Measurements from ENCODE around the gene STIMATE.

Gene STIMATE

DNA sequence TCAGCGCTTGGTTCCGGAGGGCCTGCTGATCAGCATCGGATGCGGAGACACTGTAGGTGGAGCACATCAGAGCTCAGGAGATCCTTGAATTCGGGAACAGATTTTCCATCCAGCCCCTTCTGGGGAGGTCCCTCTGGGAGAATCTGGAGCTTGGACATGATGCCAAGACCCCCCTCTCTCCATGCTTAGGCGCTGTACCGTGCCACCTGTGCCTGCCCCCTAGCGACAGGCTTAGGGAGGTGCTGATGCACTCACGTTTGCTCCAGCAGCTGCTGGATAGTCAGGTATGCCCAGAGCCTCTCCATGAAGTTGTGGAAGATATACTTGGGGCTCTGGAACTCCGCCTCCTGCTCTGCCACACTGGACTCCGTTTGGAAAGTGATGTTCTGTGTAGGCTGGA, 76.6 kb downstream of the STIMATE start:
- FAIRE-seq (no peak), DNase-seq (ENCODE audit: low spot score) (peak; percentile 61)

DNA sequence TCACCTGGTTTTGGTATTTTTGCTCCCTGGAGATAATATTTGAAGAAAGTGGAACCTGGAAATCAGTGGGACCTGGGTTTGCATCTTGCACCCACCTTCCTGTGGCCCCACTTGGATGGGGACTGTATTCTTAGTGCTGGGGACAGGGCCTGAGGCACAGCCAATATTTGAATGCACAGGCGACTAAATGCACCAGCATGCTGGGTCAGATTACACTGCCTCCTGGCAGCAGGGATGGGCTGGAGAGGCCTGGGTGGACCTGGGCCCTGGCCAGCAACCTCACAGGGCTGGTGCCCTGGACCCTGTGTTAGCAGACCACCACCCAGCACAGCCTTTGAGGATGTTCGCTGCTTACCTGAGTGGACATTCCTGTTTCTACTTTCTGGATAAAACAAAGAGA, 77.4 kb downstream of the STIMATE start:
- DNase-seq (ENCODE audit: low spot score) (no peak), FAIRE-seq (no peak)

GRCh38 chr3:52817860-52818259, 79.5 kb downstream of the STIMATE start:
- FAIRE-seq (no peak), DNase-seq (ENCODE audit: low spot score) (no peak)

DNA sequence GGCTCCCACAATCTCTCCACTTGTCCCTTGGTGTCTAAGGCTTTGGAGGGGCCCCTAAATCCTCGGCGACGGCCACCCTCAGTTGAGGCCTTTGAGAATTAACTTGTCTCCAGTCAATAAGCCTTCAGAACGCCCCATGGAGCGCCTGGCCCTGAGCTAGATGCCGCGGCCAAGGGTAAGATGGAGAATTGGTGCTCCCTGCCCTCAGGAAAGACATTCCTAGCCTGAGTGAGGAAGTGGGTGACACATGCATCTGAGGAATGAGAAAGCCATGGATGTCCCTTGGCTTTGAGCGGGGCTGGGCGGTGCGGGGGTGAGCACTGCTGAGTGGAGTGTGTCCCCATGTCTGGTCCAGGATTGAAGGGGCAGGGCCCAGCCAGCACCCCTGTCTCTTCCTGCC, 80.1 kb downstream of the STIMATE start:
- FAIRE-seq (no peak), DNase-seq (ENCODE audit: low spot score) (no peak)

DNA sequence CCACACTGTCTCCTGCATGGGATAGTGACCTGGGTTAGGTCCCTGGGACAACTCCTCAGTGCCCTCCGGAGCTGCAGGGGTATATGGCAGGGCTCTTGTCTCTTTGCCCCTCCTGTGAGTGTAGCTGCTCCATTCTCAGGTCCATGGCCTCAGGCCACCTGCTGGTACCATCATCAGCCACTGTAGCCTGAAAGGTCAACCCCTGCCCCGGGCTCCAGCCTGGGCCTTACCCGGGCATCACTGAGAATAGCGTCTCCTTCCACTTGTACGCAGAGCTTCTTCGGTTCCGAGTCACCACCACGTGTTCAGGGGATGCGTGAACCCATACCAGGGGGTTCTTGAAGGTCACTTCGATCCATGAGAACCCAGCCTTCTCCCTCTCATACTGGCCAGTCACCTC, 80.7 kb downstream of the STIMATE start:
- DNase-seq (ENCODE audit: low spot score) (no peak), FAIRE-seq (no peak)

DNA sequence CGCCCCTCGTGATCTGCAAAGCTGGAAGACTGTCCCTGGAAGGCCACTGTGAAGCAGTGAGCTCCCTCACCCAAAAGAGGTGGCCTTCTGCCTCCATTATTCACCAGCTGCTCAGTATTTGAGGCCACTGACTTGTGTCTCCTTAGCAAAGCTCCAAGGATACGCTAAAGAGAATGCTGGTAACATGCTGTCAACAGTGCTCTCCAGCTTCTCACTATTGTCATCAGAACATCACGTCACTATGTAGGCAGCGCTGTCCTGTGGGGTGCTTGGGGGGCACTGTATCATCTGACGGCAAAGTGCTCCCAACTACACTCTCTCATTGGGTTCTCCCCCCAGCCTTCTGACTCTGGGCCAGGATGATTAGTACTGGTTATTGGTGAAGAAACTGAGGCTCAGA, 81.1 kb downstream of the STIMATE start:
- DNase-seq (ENCODE audit: low spot score) (no peak), FAIRE-seq (no peak)

DNA sequence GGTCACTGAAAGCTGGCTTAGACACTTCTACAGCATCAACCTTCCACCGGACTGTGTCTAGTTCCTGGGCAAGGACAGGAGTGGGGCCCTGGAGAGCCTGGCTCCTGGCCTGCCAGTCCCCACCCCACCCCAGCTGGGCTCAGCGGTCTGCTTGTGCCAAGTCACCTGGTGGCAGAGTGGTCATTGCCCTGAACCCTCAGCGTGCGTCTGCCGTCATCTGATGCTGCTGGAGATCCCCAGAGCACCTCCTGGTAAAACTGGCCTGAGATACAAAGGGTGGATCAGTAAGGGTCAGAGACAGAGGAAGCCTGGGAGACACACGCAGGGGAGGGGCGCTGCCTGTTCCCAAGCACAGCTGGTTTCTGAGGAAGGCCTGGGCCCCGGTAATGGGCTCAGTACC, 83.5 kb downstream of the STIMATE start:
- FAIRE-seq, result no peak
- DNase-seq (ENCODE audit: low spot score), result no peak

- FAIRE-seq (no peak), DNase-seq (ENCODE audit: low spot score) (no peak)
Observed at GRCh38 chr3:52811452-52812011, 85.8 kb downstream of the STIMATE start.

DNA sequence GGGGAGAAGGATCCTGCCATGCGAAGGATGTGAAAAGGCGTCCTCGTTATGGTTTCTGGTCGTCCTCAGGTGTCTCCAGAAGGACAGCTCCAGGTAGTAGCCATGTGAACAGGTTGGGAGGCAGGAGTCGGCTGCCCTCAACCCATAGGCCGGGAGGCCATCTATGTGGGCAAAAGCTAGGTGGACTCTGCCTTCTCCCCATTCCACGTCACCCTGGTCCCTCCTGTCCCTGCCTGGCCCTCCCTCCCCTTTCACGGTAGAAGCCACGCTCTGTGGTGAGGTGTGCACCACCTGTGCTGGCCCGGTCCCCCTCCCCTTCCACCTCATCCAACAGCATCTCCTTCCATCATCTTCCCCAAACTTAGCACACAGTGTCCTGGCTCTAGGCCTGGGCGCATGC, 86.4 kb downstream of the STIMATE start:
- DNase-seq (ENCODE audit: low spot score) (no peak), FAIRE-seq (no peak)

DNA sequence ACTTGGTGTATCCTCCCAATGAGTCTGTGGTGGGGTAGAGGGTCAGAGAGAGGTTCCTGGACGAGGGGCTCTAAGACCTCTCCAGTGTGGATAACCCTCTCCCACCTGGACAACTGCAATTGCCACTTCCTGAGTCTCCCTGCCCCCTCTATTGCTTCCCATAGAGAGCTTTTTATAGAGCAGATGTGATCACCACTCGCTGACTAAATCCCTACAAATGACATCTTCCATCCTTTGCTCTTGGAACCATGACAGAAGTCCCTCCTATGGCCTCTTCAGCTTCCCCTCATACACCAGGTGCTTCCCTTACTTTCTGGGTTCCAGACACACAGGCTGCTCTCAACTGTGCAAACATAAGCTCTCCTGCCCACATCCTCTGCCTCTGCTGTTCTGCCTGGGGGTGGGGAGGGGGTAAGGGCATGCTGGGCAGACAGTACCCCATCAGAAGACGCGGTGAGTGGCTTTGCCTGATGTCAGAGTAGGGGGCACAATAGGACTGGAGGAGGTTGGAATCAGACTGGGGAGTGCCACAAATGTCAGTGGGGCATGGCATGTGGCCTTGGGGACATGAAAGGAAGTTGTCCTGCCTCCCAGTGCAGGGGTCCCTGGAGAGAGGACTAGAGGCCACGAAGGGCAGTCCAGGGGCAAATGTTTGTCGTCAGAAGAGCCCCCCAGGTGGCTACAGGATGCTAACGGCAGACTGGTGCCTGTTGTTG, 87.5 kb downstream of the STIMATE start:
- DNase-seq (ENCODE audit: low spot score) (no peak), FAIRE-seq (no peak)

GRCh38 chr3:52809149-52809548, 88.2 kb downstream of the STIMATE start:
- no peak for DNase-seq (ENCODE audit: low spot score)
- peak; percentile 52 for FAIRE-seq

GRCh38 chr3:52805270-52806039, 91.9 kb downstream of the STIMATE start:
- no peak for FAIRE-seq

GRCh38 chr3:52801839-52802238, 95.5 kb downstream of the STIMATE start:
- DNase-seq (ENCODE audit: low spot score), result no peak
- FAIRE-seq, result no peak

More at GRCh38 chr3:52805270-52806039, 91.9 kb downstream of the STIMATE start:
- DNase-seq (ENCODE audit: low spot score), result no peak

DNA sequence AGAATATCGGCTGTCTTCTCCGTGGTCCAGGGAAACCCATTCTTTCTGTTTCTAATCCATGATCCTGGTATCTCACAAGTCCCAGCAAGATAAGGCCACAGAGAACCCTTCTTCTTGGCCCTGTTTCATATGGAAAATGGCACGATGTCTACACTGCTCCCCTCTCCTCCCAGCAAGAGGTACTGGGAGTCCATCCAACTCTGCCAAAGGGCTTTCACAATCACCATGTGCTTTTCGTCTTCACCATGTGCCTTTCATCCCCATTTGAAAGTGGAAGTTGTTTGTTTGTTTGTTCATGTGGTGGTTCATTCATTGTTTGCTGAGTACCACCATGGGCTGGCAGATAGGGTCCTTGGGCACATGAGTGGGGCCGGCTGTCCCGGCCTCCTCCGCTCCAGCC, 97.3 kb downstream of the STIMATE start:
- DNase-seq (ENCODE audit: low spot score) (no peak), FAIRE-seq (no peak)

DNA sequence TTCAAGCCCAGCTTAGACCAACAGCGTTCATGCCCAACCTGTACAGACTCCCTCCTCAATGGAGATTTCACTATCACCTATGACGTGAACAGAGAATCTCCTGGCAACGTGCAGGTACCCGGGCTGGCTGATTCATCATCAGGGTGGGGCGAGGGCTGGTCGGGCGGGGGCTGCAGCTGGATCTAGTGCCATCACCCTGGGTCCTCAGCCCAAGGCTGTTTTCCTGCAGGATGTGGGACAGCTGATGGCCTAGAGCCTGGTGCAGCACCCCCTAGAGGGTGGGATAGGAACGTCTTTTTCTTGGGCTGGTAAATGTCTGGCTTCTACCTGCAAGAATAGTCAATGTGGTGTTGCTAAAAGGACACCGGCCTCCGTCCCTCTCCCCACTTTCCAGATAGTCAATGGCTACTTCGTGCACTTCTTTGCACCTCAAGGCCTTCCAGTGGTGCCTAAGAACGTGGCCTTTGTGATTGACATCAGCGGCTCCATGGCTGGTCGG, 98.3 kb downstream of the STIMATE start:
- DNase-seq (ENCODE audit: low spot score), result peak; percentile 64
- no peak for FAIRE-seq

GRCh38 chr3:52798376-52798977, 98.9 kb downstream of the STIMATE start:
- DNase-seq (ENCODE audit: low spot score) (peak; percentile 34), FAIRE-seq (no peak)

GRCh38 chr3:52796411-52796810, 100.9 kb downstream of the STIMATE start:
- DNase-seq (ENCODE audit: low spot score), result no peak
- FAIRE-seq, result no peak

- DNase-seq (ENCODE audit: low spot score), result no peak
- FAIRE-seq, result no peak
Observed at GRCh38 chr3:52795298-52795900, 101.9 kb downstream of the STIMATE start.

GRCh38 chr3:52794612-52795099, 102.7 kb downstream of the STIMATE start, which contains the start of gene ITIH3:
TSS of gene ITIH3 (plus strand) at chr3:52794796. CDS start at chr3:52794804, 8 bp downstream.
- no peak for FAIRE-seq

DNA sequence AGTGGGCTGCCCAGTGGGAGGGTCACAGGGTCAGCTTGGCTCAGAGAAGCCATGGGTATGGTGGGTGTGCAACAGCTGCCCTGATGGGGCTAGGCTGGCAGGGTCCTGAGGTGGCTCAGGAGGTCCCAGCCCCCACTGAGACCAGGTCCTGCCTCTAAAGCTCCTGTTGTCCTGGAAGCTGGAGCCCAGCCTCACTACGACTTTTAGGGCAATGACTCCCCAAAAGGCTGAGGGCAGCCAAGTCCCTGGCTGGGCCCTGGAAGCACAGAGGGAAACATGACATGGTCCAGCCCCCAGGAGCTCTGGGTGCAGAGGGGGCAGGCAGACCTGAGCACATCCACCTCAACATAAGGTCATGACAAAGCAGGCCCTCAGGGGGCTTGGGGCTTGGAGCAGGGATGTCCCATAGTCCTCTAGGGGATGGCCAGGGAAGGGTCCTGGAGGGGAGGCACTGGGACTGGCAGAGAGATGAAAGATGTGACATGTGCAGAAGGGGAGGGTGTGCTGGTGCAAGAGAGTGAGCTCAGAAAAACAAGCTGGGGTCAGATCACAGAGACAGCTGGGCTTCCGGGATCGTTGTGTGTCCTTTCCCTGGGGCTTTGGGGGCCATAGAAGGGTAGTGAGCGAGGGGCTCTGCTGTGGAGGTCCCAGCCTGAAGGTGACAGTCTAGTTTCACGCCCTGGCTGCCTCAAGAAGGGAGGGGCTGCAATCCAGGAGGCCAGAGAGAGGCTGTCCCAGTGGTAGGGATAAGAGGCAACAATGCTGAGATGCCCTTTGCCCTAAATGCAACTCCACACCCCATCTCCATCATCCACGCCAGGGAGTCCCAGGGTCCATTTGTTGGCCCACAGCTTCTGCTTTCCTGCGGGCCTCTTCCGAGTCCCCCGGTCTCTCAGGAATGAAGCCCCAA, 103.4 kb downstream of the STIMATE start:
- FAIRE-seq (no peak), DNase-seq (ENCODE audit: low spot score) (no peak)

More at GRCh38 chr3:52794612-52795099, 102.7 kb downstream of the STIMATE start, which contains the start of gene ITIH3:
- DNase-seq (ENCODE audit: low spot score), result no peak

All from urothelium cell line (cell line).